HepG2 (cell line): ENCODE measurements around the gene TTLL10. TPM values are rescaled to one million over a fixed set of nuclear protein-coding genes. Genes with fewer than 3 reads are reported as not detected.

ENCODE experiments used
- FOXA1 ChIP-seq, 2 experiments: fragments of 450-650 bp in 1 of 2; sonication (generic) in 1 of 2; formaldehyde crosslinking in 1 of 2; IDR thresholded peaks; 2 replicates each; pipeline versions ENCODE4 v1.4.0 to v1.6.1; 2016 to 2020; ENCODE audit warnings: missing genetic modification reagents in 1 of 2
- FOXO1 ChIP-seq: sonication (generic); formaldehyde crosslinking; IDR thresholded peaks from 2 replicates; pipeline ENCODE4 v1.4.0; 2020; ENCODE audit warnings: missing genetic modification reagents
- HOXD1 ChIP-seq: sonication (generic); formaldehyde crosslinking; IDR thresholded peaks from 2 replicates; pipeline ENCODE4 v1.5.0; 2020; ENCODE audit warnings: missing genetic modification reagents
- ISX ChIP-seq: sonication (generic); formaldehyde crosslinking; conservative IDR thresholded peaks from 2 replicates; pipeline ENCODE4 v1.5.0; 2020; ENCODE audit warnings: missing genetic modification reagents
- MTA3 ChIP-seq: sonication (generic); formaldehyde crosslinking; IDR thresholded peaks from 2 replicates; pipeline ENCODE4 v1.4.0; 2020; ENCODE audit warnings: missing genetic modification reagents
- NRL ChIP-seq: sonication (generic); formaldehyde crosslinking; IDR thresholded peaks from 2 replicates; pipeline ENCODE4 v1.5.0; 2020; ENCODE audit warnings: missing genetic modification reagents, mild to moderate bottlenecking, moderate library complexity, borderline replicate concordance
- SPEN ChIP-seq: sonication (generic); formaldehyde crosslinking; IDR thresholded peaks from 2 replicates; pipeline ENCODE4 v1.5.1; 2020; ENCODE audit warnings: low read depth, mild to moderate bottlenecking, missing genetic modification reagents
- STAG1 ChIP-seq: sonication (generic); formaldehyde crosslinking; IDR thresholded peaks from 2 replicates; pipeline ENCODE4 v1.4.0; 2020; ENCODE audit warnings: missing genetic modification reagents
- ZNF251 ChIP-seq: sonication (generic); formaldehyde crosslinking; IDR thresholded peaks from 2 replicates; pipeline ENCODE4 v1.9.0; 2021; ENCODE audit warnings: mild to moderate bottlenecking, missing genetic modification reagents
- ZNF598 ChIP-seq: sonication (generic); formaldehyde crosslinking; IDR thresholded peaks from 2 replicates; pipeline ENCODE4 v1.5.1; 2020; ENCODE audit warnings: mild to moderate bottlenecking, missing genetic modification reagents, borderline replicate concordance
- ZNF724P ChIP-seq: sonication (generic); formaldehyde crosslinking; IDR thresholded peaks from 2 replicates; pipeline ENCODE4 v1.8.0; 2022; ENCODE audit warnings: missing genetic modification reagents, borderline replicate concordance
- ZNF776 ChIP-seq: sonication (generic); formaldehyde crosslinking; IDR thresholded peaks from 2 replicates; pipeline ENCODE4 v1.4.0; 2020; ENCODE audit warnings: mild to moderate bottlenecking, missing genetic modification reagents
- polyA plus RNA-seq, 8 experiments: library from polyadenylated mRNA; depleted of rRNA in 3 of 8; stranded (reverse) in 7 of 8; unstranded in 1 of 8; fragments of >200 nt; fragmentation: Illumina TruSeq in 4 of 8; extraction: Trizol in 4 of 8; gene quantifications; 2 replicates each; pipeline versions ENCODE4 v1.2.1 to v1.2.3, GENCODE V29; 2011 to 2016; ENCODE audit warnings: low read depth in 4 of 8, missing spikeins in 1 of 8, mixed read lengths in 1 of 8; ENCODE audit not compliant: insufficient read depth in 1 of 8
- total RNA-seq, 5 experiments: library from RNA; depleted of rRNA; stranded (reverse); fragments of >200 nt; fragmentation: Illumina TruSeq; extraction: Trizol; gene quantifications; 2 replicates each; pipeline ENCODE4 v1.2.3, GENCODE V29; 2016; ENCODE audit warnings: low read depth in 1 of 5
- TF ChIP-seq, protein P1 (sequence below): sonication (generic); formaldehyde crosslinking; IDR thresholded peaks from 2 replicates; pipeline ENCODE4 v1.4.0; 2020; ENCODE audit warnings: missing genetic modification reagents, borderline replicate concordance
- TF ChIP-seq, protein P2 (sequence below): sonication (generic); formaldehyde crosslinking; IDR thresholded peaks from 2 replicates; pipeline ENCODE4 v1.9.0; 2022; ENCODE audit warnings: low read depth, missing genetic modification reagents
- TF ChIP-seq, protein P3 (sequence below): sonication (generic); formaldehyde crosslinking; IDR thresholded peaks from 2 replicates; pipeline ENCODE4 v1.5.1; 2020; ENCODE audit warnings: missing genetic modification reagents, mild to moderate bottlenecking, borderline replicate concordance
- TF ChIP-seq, protein P4 (sequence below): sonication (generic); formaldehyde crosslinking; conservative IDR thresholded peaks from 2 replicates; pipeline ENCODE4 v1.4.0; 2020; ENCODE audit warnings: mild to moderate bottlenecking, missing genetic modification reagents, moderate library complexity

Gene TTLL10
- total and polyA plus RNA-seq, 2 of the 13 experiments (the other 11 are each of a cell fraction or from before 2014, with no cell fraction given) = not detected

DNA sequence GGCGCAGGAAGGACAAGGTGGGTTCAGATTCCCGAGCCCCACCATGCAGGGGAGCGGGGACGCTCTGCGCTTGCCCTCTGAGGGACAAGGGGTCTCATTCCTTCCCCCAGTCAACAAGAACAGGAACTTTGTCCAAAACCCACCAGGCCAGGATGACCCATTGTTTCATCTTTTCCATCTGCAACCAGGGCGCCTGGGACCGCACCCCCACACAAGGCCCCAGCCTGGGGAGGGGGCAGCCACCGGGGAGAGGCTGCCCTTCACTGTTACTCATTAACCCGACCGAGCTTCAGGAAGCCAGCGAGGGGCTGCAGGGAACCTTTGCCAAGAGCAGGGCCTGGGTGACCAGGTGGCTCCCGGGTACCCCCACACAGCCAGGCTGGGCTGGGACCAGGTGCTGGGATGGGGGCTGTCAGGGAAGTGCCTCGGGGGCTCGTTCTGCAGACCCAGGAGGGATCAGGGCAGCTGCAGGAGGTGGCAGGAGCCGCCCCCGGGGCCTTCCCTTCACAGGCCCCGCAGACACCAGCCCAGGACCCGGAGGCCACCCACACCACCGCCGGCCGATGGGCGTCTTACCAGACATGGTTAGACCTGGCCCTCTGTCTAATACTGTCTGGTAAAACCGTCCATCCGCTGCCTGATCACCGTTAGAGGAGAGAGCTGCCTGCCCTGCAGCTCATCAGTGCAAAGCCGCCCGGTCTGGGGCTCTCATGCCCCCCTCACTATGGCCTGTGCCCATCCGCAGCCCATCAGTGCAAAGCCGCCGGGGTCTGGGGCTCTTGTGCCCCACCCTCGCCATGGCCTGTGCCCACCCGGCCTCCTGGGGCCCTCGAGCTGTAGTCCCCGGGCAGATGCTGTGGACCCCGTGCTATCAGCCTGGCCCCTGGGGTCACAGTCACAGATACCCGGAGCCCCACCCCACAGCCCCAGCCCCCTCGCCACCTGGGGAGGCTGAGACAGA, 4.9 kb upstream of the TTLL10 start (continued):
- TF ChIP-seq, protein P1, sequence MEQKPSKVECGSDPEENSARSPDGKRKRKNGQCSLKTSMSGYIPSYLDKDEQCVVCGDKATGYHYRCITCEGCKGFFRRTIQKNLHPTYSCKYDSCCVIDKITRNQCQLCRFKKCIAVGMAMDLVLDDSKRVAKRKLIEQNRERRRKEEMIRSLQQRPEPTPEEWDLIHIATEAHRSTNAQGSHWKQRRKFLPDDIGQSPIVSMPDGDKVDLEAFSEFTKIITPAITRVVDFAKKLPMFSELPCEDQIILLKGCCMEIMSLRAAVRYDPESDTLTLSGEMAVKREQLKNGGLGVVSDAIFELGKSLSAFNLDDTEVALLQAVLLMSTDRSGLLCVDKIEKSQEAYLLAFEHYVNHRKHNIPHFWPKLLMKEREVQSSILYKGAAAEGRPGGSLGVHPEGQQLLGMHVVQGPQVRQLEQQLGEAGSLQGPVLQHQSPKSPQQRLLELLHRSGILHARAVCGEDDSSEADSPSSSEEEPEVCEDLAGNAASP (CRISPR knock-in tag) = no peak
- TF ChIP-seq, protein P2, sequence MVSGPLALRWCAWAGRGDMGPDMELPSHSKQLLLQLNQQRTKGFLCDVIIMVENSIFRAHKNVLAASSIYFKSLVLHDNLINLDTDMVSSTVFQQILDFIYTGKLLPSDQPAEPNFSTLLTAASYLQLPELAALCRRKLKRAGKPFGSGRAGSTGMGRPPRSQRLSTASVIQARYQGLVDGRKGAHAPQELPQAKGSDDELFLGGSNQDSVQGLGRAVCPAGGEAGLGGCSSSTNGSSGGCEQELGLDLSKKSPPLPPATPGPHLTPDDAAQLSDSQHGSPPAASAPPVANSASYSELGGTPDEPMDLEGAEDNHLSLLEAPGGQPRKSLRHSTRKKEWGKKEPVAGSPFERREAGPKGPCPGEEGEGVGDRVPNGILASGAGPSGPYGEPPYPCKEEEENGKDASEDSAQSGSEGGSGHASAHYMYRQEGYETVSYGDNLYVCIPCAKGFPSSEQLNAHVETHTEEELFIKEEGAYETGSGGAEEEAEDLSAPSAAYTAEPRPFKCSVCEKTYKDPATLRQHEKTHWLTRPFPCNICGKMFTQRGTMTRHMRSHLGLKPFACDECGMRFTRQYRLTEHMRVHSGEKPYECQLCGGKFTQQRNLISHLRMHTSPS (CRISPR knock-in tag) = no peak
- TF ChIP-seq MTA3 = no peak
- TF ChIP-seq, protein P3, sequence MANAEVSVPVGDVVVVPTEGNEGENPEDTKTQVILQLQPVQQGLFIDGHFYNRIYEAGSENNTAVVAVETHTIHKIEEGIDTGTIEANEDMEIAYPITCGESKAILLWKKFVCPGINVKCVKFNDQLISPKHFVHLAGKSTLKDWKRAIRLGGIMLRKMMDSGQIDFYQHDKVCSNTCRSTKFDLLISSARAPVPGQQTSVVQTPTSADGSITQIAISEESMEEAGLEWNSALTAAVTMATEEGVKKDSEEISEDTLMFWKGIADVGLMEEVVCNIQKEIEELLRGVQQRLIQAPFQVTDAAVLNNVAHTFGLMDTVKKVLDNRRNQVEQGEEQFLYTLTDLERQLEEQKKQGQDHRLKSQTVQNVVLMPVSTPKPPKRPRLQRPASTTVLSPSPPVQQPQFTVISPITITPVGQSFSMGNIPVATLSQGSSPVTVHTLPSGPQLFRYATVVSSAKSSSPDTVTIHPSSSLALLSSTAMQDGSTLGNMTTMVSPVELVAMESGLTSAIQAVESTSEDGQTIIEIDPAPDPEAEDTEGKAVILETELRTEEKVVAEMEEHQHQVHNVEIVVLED (CRISPR knock-in tag) = no peak
- TF ChIP-seq ZNF598 (CRISPR knock-in tag) = no peak
- no peak for TF ChIP-seq ZNF776 (CRISPR knock-in tag)
- TF ChIP-seq ZNF724P = no peak
- TF ChIP-seq ISX (CRISPR knock-in tag) = no peak
- no peak for TF ChIP-seq FOXO1 (CRISPR knock-in tag)
- TF ChIP-seq, protein P4, sequence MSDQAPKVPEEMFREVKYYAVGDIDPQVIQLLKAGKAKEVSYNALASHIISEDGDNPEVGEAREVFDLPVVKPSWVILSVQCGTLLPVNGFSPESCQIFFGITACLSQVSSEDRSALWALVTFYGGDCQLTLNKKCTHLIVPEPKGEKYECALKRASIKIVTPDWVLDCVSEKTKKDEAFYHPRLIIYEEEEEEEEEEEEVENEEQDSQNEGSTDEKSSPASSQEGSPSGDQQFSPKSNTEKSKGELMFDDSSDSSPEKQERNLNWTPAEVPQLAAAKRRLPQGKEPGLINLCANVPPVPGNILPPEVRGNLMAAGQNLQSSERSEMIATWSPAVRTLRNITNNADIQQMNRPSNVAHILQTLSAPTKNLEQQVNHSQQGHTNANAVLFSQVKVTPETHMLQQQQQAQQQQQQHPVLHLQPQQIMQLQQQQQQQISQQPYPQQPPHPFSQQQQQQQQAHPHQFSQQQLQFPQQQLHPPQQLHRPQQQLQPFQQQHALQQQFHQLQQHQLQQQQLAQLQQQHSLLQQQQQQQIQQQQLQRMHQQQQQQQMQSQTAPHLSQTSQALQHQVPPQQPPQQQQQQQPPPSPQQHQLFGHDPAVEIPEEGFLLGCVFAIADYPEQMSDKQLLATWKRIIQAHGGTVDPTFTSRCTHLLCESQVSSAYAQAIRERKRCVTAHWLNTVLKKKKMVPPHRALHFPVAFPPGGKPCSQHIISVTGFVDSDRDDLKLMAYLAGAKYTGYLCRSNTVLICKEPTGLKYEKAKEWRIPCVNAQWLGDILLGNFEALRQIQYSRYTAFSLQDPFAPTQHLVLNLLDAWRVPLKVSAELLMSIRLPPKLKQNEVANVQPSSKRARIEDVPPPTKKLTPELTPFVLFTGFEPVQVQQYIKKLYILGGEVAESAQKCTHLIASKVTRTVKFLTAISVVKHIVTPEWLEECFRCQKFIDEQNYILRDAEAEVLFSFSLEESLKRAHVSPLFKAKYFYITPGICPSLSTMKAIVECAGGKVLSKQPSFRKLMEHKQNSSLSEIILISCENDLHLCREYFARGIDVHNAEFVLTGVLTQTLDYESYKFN (CRISPR knock-in tag) = peak; percentile 42; the same call in 1 of the 2 replicates
- no peak for TF ChIP-seq ZNF251
- TF ChIP-seq NRL (CRISPR knock-in tag) = no peak
- TF ChIP-seq SPEN (CRISPR knock-in tag) = peak; percentile 39; the same call in 1 of the 2 replicates
- TF ChIP-seq HOXD1 (CRISPR knock-in tag) = 0 out of 2 replicates have a peak, but pooled peaks have one; percentile 31
- no peak for TF ChIP-seq STAG1 (CRISPR knock-in tag)
- no peak for TF ChIP-seq FOXA1 (IDR thresholded peaks at IDR 0.05)
- no peak for TF ChIP-seq FOXA1 (CRISPR knock-in tag; IDR thresholded peaks at IDR 0.05)
